Measurements from ENCODE around the gene CBY1.

Gene CBY1

GRCh38 chr22:38705235-38706100 lies 49.0 kb downstream of the CBY1 start, which contains the start of gene GTPBP1:
Gene GTPBP1 (plus strand): TSS chr22:38705944. CDS start chr22:38705956, 12 bp downstream.
- peak; percentile 100 for DNase-seq

GRCh38 chr22:38706101-38706900 lies 49.9 kb downstream of the CBY1 start:
- DNase-seq: peak; percentile 60

GRCh38 chr22:38706901-38707195 lies 50.4 kb downstream of the CBY1 start:
- DNase-seq: no peak

- DNase-seq: no peak
These were observed 50.9 kb downstream of the CBY1 start for GRCh38 chr22:38707346-38707745.

- DNase-seq: no peak
These were observed 51.5 kb downstream of the CBY1 start for GRCh38 chr22:38707984-38708383.

- no peak for DNase-seq
These were observed 52.9 kb downstream of the CBY1 start for GRCh38 chr22:38709306-38709705.

GRCh38 chr22:38710351-38710750 lies 53.9 kb downstream of the CBY1 start:
- no peak for DNase-seq

GRCh38 chr22:38710866-38711265 lies 54.4 kb downstream of the CBY1 start:
- DNase-seq: no peak

- DNase-seq: no peak
These were observed 56.2 kb downstream of the CBY1 start for GRCh38 chr22:38712486-38713207.

GRCh38 chr22:38713921-38714320 lies 57.5 kb downstream of the CBY1 start:
- no peak for DNase-seq

GRCh38 chr22:38715176-38715764 lies 58.8 kb downstream of the CBY1 start:
- DNase-seq: no peak

- DNase-seq: no peak
These were observed 59.4 kb downstream of the CBY1 start for GRCh38 chr22:38715852-38716251.

- no peak for DNase-seq
These were observed 59.8 kb downstream of the CBY1 start for GRCh38 chr22:38716271-38716670.

- DNase-seq: no peak
These were observed 60.4 kb downstream of the CBY1 start for GRCh38 chr22:38716826-38717225.

GRCh38 chr22:38717244-38717643 lies 60.8 kb downstream of the CBY1 start:
- no peak for DNase-seq

- peak; percentile 87 for DNase-seq
These were observed 62.0 kb downstream of the CBY1 start for GRCh38 chr22:38718414-38718813.

- no peak for DNase-seq
These were observed 62.8 kb downstream of the CBY1 start for GRCh38 chr22:38719196-38719595.

GRCh38 chr22:38720350-38720749 lies 63.9 kb downstream of the CBY1 start:
- no peak for DNase-seq

- DNase-seq: no peak
These were observed 65.1 kb downstream of the CBY1 start for GRCh38 chr22:38721551-38721950.

Data from islet precursor cell (in vitro differentiated cells).